Activated T-cell treated with anti-CD3 and anti-CD28 coated beads, Interleukin-2, amount 50 U/mL, for 4 hours (primary cell): Measurements from ENCODE around the gene MAP2. TPM values are rescaled to one million over a fixed set of nuclear protein-coding genes. Genes with fewer than 3 reads are reported as not detected.
A peak's percentile ranks its signal among the peaks of the same experiment; 100 is the strongest.

ENCODE experiments used
- ATAC-seq, 2 donors: fragments of 200-7000 bp; cut with Tn5 transposase; one replicate each; pipeline ENCODE4 v1.10.0; 2021
- DNase-seq: peaks from one replicate; pipeline ENCODE4 v3.0.0-alpha.2; 2020
- H3K27me3 Mint-ChIP-seq: one replicate; pipeline ENCODE4 v1.8.0; 2021; ENCODE audit warnings: low read depth, mixed read lengths
- H3K36me3 Mint-ChIP-seq: one replicate; pipeline ENCODE4 v1.8.0; 2022; ENCODE audit warnings: mixed read lengths; ENCODE audit not compliant: insufficient read depth
- H3K4me1 Mint-ChIP-seq: one replicate; pipeline ENCODE4 v1.8.0; 2021; ENCODE audit warnings: low read depth, mixed read lengths
- H3K4me3 Mint-ChIP-seq: one replicate; pipeline ENCODE4 v1.8.0; 2021; ENCODE audit warnings: mild to moderate bottlenecking, moderate library complexity, mixed read lengths
- H3K9me3 Mint-ChIP-seq: one replicate; pipeline ENCODE4 v1.8.0; 2021; ENCODE audit warnings: mixed read lengths
- total RNA-seq, 3 donors: library from RNA; stranded (reverse); gene quantifications; one replicate each; pipeline ENCODE4 v1.2.1, GENCODE V29; 2021

The MAP2 gene, protein sequence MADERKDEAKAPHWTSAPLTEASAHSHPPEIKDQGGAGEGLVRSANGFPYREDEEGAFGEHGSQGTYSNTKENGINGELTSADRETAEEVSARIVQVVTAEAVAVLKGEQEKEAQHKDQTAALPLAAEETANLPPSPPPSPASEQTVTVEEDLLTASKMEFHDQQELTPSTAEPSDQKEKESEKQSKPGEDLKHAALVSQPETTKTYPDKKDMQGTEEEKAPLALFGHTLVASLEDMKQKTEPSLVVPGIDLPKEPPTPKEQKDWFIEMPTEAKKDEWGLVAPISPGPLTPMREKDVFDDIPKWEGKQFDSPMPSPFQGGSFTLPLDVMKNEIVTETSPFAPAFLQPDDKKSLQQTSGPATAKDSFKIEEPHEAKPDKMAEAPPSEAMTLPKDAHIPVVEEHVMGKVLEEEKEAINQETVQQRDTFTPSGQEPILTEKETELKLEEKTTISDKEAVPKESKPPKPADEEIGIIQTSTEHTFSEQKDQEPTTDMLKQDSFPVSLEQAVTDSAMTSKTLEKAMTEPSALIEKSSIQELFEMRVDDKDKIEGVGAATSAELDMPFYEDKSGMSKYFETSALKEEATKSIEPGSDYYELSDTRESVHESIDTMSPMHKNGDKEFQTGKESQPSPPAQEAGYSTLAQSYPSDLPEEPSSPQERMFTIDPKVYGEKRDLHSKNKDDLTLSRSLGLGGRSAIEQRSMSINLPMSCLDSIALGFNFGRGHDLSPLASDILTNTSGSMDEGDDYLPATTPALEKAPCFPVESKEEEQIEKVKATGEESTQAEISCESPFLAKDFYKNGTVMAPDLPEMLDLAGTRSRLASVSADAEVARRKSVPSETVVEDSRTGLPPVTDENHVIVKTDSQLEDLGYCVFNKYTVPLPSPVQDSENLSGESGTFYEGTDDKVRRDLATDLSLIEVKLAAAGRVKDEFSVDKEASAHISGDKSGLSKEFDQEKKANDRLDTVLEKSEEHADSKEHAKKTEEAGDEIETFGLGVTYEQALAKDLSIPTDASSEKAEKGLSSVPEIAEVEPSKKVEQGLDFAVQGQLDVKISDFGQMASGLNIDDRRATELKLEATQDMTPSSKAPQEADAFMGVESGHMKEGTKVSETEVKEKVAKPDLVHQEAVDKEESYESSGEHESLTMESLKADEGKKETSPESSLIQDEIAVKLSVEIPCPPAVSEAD (N-terminal part only)
- under 1 TPM in 1 of 3 donors, not detected in 2; 0.24 TPM for total RNA-seq

DNA sequence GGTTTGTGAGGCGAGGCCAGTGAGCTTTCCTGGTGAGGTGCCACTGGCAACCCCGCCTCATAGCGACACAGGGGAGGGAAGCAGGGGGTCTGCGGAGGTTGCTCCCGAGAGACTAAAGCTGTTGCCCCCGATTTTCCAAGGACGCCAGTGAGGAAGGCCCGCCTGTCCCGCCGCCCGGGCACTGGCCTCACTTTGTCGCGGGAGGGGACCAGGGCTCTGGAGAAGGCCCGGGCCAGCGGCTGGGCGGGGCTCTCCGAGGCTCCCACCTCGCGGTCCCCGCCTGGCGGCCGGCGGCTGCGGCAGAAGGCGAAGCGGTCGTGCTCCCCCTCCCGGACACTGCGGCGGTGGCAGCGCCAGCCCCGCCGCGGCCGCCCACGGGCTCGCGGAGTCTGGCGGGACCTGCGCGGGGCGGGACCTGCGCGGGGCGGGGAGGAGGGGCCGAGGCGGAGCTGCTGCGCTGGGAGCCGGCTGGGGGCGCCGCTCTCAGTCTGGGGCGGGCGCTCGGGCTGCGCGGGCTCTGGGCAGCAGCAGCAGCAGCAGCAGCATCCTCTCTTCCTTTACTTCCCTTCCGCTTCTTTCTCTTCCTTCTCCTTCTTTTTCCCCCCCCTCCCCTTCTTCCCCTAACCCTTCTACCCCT lies at the start of gene MAP2:
TSS of gene MAP2 (plus strand) at position 486 of the 637 bp plus-strand sequence. CDS start 229,124 bp downstream, outside the sequence.
- H3K4me1 Mint-ChIP-seq: peaks cover 15% of the 10 kb centered on the region
- DNase-seq (peak; percentile 36), ATAC-seq (peak; percentile 94 to 99)
- peaks cover 37% of the 10 kb centered on the region for H3K27me3 Mint-ChIP-seq
- H3K4me3 Mint-ChIP-seq: peak within 1 kb of the TSS; percentile 44
- H3K9me3 Mint-ChIP-seq: no peaks in the 10 kb centered on the region
- no peaks in the 10 kb centered on the region for H3K36me3 Mint-ChIP-seq

DNA sequence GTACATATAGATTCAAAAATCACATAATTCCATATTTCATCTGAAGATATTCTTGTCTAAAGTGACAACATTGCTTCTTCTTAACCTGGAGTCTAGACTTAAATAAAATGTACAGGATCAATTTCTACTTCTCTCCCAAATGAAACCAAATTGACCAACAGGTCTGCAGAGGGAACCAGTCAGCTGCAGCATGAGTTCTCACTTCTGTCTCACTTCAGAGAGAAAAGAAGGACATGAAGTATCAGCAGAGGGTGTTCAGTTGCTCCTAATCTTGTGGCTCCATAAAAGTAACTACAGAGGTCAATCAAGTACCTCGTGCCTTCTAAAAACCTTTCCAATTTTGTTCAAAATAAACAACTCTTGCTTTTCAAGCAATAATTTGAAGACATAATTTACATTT lies 47.2 kb upstream of the MAP2 start:
- ATAC-seq: no peak
- H3K4me3 Mint-ChIP-seq: no peak overlapping the region
- H3K27me3 Mint-ChIP-seq: no peaks in the 10 kb centered on the region
- H3K36me3 Mint-ChIP-seq: no peaks in the 10 kb centered on the region
- no peaks in the 10 kb centered on the region for H3K4me1 Mint-ChIP-seq
- DNase-seq: no peak
- H3K9me3 Mint-ChIP-seq: peaks cover 51% of the 10 kb centered on the region

DNA sequence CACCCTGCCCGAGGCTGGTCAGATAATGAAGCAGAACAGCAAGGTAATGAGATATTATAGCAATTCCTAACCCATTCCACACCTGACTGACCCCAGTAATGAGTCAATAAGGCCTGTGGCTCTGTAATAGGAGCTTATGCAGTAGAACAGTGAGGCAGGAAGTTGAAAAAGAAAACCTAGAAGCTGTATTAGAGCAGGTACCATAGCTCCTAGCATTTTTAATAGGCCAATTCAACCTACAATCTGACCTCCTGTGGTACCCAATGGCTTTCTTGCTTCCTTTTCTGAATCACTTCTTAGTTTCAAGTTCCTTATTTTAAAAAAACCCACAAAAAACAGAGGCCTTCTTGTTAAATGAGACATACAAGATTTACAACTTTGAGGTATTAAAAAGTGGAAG lies 43.6 kb upstream of the MAP2 start:
- no peak overlapping the region for H3K4me3 Mint-ChIP-seq
- ATAC-seq: no peak
- peaks cover 26% of the 10 kb centered on the region for H3K9me3 Mint-ChIP-seq
- no peaks in the 10 kb centered on the region for H3K4me1 Mint-ChIP-seq
- no peak for DNase-seq
- H3K36me3 Mint-ChIP-seq: no peaks in the 10 kb centered on the region
- H3K27me3 Mint-ChIP-seq: no peaks in the 10 kb centered on the region

DNA sequence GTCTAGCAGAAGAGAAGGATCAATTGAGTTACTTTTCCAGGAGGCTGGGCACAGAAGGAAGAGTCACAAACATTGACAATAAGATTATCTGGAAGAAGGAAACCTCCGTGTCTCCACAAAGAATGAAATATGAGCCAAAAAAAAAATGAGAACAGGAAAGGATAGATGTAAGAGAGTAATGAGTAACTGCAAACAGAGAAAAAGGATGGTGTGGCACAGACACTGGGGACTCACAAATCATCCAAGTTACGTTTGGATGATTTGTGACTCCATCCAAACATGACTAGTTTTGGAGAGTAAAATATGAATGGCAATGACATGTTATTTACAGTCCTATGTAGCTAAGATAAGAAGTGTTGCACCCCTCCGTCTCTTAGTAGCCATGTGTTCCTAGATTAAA lies 42.8 kb upstream of the MAP2 start:
- H3K4me1 Mint-ChIP-seq: no peaks in the 10 kb centered on the region
- no peaks in the 10 kb centered on the region for H3K27me3 Mint-ChIP-seq
- ATAC-seq (no peak), DNase-seq (no peak)
- no peaks in the 10 kb centered on the region for H3K36me3 Mint-ChIP-seq
- peaks cover 18% of the 10 kb centered on the region for H3K9me3 Mint-ChIP-seq
- no peak overlapping the region for H3K4me3 Mint-ChIP-seq

DNA sequence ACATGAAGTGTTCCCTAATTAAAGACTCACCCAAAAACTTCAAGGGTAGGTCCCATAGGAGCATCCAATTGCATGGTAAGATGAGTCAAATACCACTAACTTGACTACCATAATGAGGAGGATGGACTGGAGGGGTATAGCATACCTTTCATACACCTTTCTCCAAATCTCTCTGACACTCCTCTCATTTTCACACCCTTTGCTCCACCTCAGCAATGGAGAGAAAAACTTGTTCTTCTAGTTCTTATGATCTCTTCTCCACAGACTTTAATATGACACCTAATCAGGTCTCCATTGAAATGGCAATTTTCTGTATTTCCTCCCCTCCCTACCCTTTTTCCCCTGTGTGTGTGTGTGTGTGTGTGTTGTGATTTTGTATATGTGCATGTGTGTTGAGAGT lies 41.1 kb upstream of the MAP2 start:
- Mint-ChIP-seq H3K36me3 (no peaks in the 10 kb centered on the region), H3K9me3 (peaks cover 13% of the 10 kb centered on the region), H3K4me3 (no peak overlapping the region), H3K4me1 (no peaks in the 10 kb centered on the region), H3K27me3 (no peaks in the 10 kb centered on the region)
- no peak for DNase-seq
- ATAC-seq: no peak

DNA sequence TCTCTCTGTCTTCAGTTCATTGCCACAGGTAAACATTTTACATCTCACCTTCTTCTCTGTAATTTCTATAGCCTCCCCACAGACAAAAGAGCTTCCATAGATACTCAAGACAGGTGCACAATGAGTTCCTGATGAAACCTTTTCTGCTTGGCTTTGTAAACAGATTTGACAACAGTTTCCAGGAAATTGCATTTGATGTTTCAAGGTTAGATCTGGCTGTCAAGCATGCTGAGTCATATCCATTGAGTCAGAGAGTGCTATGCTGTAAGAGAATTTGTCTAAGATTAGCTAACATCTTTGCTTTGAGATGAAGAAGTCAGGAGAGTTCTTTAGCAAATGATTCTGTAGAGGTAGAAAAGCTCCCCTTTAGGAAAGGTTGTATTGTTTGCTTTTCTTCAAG lies 40.6 kb upstream of the MAP2 start:
- Mint-ChIP-seq H3K36me3 (no peaks in the 10 kb centered on the region), H3K9me3 (peaks cover 13% of the 10 kb centered on the region), H3K4me3 (no peak overlapping the region), H3K27me3 (no peaks in the 10 kb centered on the region), H3K4me1 (no peaks in the 10 kb centered on the region)
- ATAC-seq (no peak), DNase-seq (no peak)

DNA sequence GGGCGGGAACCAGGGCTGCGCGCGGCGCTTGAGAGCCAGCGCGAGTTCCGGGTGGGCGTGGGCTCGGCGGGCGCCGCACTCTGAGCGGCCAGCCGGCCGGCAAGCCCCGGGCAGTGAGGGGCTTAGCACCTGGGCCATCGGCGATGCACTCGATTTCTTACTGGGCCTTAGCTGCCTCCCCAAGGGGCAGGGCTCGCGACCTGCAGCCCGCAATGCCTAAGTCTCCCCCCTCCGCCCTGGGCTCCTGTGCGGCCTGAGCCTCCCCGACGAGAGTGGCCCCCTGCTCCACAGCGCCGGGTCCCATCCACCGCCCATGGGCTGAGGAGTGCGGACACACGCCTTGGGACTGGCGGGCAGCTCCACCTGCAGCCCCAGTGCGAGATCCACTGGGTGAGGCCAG lies 36.5 kb upstream of the MAP2 start:
- H3K4me1 Mint-ChIP-seq: no peaks in the 10 kb centered on the region
- no peaks in the 10 kb centered on the region for H3K27me3 Mint-ChIP-seq
- DNase-seq (no peak), ATAC-seq (no peak)
- no peaks in the 10 kb centered on the region for H3K36me3 Mint-ChIP-seq
- H3K4me3 Mint-ChIP-seq: no peak overlapping the region
- no peaks in the 10 kb centered on the region for H3K9me3 Mint-ChIP-seq

DNA sequence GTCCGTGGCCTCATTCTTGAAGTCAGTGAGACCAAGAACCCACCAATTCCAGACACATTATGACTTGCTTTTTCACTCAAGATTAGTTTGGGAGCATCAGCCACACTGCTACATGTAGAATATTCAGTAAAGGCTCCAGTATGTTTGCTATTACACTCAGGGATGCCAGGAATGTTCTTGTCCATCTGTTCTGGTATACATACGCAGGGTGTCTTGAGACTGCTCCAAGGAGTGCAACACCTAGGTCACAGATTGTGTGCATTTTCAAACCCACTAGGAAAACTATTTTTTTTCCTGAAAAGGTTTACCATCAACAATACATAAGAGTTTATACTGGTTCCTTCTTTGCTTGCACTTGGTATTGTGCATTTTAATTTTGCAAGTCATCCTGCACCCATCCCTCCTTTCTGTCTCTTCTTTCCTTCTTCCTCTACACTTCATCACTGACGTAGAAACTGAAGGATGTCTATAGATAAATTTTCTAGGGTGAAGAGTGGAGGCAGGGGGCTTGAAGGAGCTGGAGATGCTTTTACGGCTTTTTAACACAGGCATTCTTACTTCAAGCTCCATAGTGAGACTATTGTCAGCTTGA lies 35.3 kb upstream of the MAP2 start:
- H3K9me3 Mint-ChIP-seq: no peaks in the 10 kb centered on the region
- no peak overlapping the region for H3K4me3 Mint-ChIP-seq
- no peaks in the 10 kb centered on the region for H3K27me3 Mint-ChIP-seq
- no peak for ATAC-seq
- no peak for DNase-seq
- no peaks in the 10 kb centered on the region for H3K36me3 Mint-ChIP-seq
- no peaks in the 10 kb centered on the region for H3K4me1 Mint-ChIP-seq

DNA sequence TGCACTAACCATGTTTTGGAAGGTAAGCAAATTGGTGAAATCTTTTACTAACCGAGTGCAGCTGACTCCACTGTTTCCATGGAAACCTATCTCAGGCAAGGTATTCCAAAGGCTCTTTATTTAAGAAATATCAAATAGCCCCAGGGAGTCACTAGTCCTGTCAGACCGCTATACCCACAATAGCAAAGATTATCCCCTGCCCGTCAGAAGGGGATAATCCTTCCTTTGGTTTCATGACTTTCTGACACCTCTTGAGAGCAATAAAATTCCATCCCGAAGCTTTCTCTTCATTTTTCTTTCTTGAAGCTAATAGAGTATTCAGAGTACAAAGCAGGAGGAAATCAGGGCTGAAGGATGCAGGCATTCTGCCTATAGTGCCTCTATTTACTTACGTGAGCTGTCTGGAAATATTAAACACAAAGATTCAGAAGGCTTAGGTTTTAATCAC lies 34.7 kb upstream of the MAP2 start:
- Mint-ChIP-seq H3K4me1 (no peaks in the 10 kb centered on the region), H3K4me3 (no peak overlapping the region), H3K27me3 (no peaks in the 10 kb centered on the region), H3K9me3 (no peaks in the 10 kb centered on the region), H3K36me3 (no peaks in the 10 kb centered on the region)
- DNase-seq (no peak), ATAC-seq (no peak)

DNA sequence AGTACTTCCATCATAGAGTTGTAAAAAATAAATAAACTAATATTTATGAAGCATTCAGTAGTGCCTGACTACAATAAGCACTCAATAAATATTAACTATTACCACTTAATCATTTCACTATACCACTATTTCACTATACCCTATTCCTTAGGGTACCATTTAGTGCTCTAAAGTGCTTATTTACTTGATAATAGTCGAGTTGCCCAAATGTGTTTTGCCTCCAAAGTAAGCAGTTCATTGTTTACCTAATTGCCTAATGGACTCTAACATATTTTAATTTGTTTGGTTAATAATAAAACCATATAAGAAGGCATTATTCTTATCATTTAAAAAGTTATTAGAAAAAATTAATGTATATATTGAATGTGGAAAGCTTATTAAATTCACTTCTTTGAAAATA lies 33.0 kb upstream of the MAP2 start:
- Mint-ChIP-seq H3K36me3 (no peaks in the 10 kb centered on the region), H3K4me1 (no peaks in the 10 kb centered on the region), H3K27me3 (no peaks in the 10 kb centered on the region), H3K9me3 (no peaks in the 10 kb centered on the region), H3K4me3 (no peak overlapping the region)
- no peak for DNase-seq
- no peak for ATAC-seq

DNA sequence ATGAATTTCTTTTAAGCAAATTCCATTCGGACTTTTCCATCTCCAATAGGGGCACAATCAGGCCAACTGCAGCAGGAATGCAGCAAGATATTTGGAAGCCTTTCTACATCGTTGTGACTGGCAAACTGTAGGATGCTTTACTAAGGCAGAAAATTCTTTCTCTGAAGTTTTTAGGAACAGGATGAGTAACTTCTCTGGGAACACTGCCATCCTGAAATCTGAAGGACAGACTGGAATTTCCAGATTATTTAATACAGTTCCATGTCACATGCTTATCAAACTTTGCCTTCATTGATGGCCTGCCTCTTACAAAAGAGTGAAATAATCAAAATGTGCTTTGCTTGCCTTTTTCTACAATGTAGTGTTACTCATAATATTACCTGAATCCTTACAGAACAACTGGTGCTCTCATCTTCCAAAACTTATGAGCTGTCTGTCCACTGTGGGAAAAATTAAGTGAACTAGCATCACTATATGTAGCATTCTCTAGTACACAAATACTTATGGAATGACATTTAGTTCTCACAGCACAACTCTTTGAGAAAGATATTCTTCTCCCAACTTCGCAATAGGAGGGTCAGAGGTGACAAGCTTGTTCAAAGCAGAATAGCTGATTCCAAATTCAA lies 32.0 kb upstream of the MAP2 start:
- no peaks in the 10 kb centered on the region for H3K27me3 Mint-ChIP-seq
- no peaks in the 10 kb centered on the region for H3K36me3 Mint-ChIP-seq
- H3K4me3 Mint-ChIP-seq: no peak overlapping the region
- H3K4me1 Mint-ChIP-seq: no peaks in the 10 kb centered on the region
- no peak for ATAC-seq
- DNase-seq: no peak
- no peaks in the 10 kb centered on the region for H3K9me3 Mint-ChIP-seq

DNA sequence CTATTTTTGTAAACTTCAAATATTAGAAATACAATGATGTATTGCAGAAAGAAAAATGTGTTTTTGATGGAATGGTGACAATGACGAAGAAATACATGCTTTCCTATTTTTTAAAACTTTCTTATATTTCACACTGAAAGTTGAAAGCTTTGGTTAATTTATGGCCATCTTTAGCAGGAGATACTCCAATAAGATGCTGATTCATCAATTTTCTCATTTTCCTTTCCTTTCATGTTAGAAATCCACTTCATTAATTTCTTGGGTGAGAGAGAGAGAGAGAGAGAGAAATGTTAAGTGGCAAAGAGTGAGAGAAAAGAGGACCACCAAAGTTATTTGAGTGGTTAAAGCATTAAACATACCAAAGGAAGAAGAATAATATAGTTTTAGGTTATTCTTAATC lies 28.6 kb upstream of the MAP2 start:
- no peaks in the 10 kb centered on the region for H3K9me3 Mint-ChIP-seq
- H3K4me3 Mint-ChIP-seq: no peak overlapping the region
- no peaks in the 10 kb centered on the region for H3K36me3 Mint-ChIP-seq
- ATAC-seq (no peak), DNase-seq (no peak)
- H3K27me3 Mint-ChIP-seq: no peaks in the 10 kb centered on the region
- no peaks in the 10 kb centered on the region for H3K4me1 Mint-ChIP-seq

DNA sequence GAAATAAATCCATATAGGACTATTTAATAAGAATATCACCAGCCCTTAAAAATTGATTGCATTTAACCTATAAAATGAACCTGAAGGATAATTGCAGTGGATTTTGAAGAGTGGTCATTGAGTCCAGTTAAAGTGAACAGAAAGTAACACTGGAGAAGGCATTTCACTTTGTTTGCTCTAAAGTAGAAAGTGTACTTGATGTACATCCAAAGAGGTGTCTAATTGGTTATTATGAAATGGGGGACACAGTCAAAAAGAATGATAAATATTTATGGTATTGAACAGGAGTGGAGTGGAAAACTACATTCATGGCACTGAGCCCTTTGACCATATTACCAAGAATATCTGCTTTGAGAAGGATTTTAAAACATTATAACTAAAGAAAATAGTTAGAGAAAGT lies 28.2 kb upstream of the MAP2 start:
- no peaks in the 10 kb centered on the region for H3K36me3 Mint-ChIP-seq
- H3K4me3 Mint-ChIP-seq: no peak overlapping the region
- DNase-seq (no peak), ATAC-seq (no peak)
- H3K4me1 Mint-ChIP-seq: no peaks in the 10 kb centered on the region
- H3K27me3 Mint-ChIP-seq: no peaks in the 10 kb centered on the region
- H3K9me3 Mint-ChIP-seq: no peaks in the 10 kb centered on the region
